ENCODE measurements around the gene RABGAP1L.

DNA sequence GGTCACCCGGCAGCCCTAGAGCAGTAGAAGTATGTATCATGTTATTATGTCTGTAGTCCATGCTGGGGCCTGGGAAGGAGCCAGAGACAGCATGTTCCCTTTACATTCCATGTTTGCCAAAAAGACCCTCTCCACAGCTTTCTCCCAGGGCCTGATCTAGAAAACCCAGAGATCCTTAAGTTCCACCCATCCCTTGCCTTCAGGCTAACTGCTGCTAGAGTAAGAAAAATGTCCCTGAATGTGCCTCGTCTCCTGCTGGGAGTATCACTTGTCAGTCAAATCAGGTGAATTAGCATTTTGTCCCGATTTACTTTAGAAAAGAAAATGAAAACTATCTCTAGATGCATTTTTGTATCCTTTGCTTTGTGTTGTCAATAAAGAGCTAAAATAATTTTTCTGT is 877.2 kb downstream of the RABGAP1L start:
- TF ChIP-seq POLR2A (IDR thresholded peaks at IDR 0.05; ENCODE audit: low read depth): no peak
- TF ChIP-seq, protein P1, sequence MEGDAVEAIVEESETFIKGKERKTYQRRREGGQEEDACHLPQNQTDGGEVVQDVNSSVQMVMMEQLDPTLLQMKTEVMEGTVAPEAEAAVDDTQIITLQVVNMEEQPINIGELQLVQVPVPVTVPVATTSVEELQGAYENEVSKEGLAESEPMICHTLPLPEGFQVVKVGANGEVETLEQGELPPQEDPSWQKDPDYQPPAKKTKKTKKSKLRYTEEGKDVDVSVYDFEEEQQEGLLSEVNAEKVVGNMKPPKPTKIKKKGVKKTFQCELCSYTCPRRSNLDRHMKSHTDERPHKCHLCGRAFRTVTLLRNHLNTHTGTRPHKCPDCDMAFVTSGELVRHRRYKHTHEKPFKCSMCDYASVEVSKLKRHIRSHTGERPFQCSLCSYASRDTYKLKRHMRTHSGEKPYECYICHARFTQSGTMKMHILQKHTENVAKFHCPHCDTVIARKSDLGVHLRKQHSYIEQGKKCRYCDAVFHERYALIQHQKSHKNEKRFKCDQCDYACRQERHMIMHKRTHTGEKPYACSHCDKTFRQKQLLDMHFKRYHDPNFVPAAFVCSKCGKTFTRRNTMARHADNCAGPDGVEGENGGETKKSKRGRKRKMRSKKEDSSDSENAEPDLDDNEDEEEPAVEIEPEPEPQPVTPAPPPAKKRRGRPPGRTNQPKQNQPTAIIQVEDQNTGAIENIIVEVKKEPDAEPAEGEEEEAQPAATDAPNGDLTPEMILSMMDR (IDR thresholded peaks at IDR 0.05): no peak
- TF ChIP-seq EP300 (IDR thresholded peaks at IDR 0.05): no peak
